ENCODE data around the gene N4BP3.

N4BP3 gene

DNA sequence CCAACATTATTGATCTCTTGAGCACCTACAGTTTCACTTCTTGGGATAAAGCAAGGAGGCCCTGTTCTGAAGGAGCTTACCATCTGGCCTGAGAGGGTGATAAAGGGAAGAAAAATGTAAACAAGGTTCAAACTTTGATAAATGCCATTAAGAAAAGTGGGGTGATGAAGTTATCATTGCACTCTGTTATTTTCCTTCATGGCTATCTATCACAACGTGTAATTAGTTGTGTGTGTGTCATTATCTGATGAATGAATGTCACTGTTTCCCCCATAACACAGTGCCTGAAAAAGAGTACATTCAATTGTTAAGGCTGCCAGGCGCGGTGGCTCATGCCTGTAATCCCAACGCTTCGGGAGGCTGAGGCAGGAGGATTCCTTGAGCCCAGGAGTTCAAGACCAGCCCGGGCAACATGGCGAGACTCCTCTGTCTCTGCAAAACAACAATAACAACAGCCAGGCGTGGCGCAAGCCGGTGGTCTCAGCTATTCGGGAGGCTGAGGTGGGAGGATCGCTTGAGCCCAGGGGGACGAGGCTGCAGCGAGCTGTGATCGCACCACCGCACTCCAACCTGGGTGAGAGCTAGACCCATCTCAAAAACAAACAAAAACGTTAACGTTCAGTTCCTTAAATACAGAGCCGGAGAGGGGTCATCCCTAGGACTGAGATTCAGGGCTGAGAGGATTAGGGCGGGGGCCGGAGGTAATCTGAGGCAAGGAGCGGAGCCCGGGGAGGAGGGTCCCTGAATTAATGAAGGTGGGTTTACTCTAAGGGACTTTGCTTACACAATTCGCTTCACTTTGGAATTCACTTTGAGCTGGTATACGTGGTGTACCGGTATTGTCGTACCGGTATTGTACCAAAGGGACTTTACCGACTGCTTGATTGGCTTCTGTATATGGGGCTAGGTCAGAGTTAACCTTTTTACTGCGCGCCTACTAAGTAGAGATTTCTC lies 39.4 kb downstream of the N4BP3 start:
- no peak for DNase-seq (ENCODE audit: low read depth)
- H3K4me3 ChIP-seq (ENCODE audit: control insufficient read depth, low read depth, low read length), result peak overlapping the region; percentile 68
- TF ChIP-seq, protein P1, sequence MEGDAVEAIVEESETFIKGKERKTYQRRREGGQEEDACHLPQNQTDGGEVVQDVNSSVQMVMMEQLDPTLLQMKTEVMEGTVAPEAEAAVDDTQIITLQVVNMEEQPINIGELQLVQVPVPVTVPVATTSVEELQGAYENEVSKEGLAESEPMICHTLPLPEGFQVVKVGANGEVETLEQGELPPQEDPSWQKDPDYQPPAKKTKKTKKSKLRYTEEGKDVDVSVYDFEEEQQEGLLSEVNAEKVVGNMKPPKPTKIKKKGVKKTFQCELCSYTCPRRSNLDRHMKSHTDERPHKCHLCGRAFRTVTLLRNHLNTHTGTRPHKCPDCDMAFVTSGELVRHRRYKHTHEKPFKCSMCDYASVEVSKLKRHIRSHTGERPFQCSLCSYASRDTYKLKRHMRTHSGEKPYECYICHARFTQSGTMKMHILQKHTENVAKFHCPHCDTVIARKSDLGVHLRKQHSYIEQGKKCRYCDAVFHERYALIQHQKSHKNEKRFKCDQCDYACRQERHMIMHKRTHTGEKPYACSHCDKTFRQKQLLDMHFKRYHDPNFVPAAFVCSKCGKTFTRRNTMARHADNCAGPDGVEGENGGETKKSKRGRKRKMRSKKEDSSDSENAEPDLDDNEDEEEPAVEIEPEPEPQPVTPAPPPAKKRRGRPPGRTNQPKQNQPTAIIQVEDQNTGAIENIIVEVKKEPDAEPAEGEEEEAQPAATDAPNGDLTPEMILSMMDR (IDR thresholded peaks at IDR 0.05; ENCODE audit: control insufficient read depth, insufficient read depth, low read depth, low read length, missing control alignments), result no peak

DNA sequence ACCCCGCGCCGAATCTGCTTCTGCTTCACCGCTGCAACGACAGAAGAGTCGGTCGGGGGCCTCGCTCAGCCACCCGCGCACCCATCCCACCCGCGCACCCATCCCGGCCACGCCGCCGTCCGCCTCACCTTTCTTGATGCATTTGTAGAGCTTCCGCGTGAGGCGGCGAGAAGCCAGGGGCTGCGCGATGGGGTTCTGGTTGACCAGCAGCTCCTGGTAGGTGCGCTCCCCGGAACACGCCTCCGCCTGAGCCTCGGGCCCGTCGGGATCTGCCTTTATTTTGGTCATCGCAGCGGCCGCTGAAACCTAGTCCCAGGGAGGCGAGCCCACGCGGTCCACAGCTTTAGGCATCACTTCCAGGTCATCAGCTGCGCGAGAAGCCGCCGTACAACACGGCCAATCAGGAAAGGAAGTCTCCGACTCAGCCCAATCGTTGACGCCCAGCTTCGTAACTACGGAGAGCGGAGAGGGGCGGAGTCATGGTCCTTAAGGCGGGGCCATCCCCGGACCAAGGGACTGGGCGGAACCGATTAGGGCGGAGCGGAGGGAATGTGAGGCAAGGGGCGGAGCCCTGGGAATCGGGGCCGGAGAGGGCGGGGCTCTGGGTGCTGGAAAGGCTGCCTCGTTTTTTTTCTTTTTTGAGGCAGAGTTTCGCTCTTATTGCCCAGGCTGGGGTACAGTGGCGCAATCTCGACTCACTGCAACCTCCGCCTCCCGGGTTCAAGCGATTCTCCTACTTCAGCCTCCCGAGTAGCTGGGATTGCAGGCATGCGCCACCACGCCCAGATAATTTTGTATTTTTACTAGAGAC lies 40.4 kb downstream of the N4BP3 start, which contains the start of gene NHP2:
Gene NHP2, minus strand, starts transcription at position 356 of the 811 bp plus-strand sequence. Its CDS starts 68 bp downstream, at position 288.
- TF ChIP-seq, protein P1 (IDR thresholded peaks at IDR 0.05; ENCODE audit: control insufficient read depth, insufficient read depth, low read depth, low read length, missing control alignments), result no peak
- DNase-seq (ENCODE audit: low read depth), result peak; percentile 95
- peak within 1 kb of the TSS; percentile 68 for H3K4me3 ChIP-seq (ENCODE audit: control insufficient read depth, low read depth, low read length)

DNA sequence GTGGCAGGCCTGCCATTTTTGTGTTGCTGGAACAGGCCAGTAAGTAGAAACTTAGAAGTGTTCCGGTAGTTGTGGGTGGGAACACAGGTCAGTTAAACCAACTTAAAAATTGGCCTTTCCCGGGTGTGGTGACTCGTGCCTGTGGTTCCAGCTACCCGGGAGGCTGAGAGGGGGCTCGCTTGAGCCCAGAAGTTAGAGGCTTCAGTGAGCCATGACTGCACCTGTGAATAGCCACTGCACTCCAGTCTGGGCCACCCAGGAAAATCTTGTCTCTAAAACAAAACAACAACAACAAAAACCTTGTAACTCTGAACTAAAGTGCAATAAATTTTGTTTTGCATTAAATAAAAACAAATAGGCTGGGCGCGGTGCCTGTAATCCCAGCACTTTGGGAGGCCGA lies 41.7 kb downstream of the N4BP3 start:
- no peak for DNase-seq (ENCODE audit: low read depth)
- TF ChIP-seq, protein P1 (IDR thresholded peaks at IDR 0.05; ENCODE audit: control insufficient read depth, insufficient read depth, low read depth, low read length, missing control alignments), result no peak
- no peak overlapping the region for H3K4me3 ChIP-seq (ENCODE audit: control insufficient read depth, low read depth, low read length)

- H3K4me3 ChIP-seq (ENCODE audit: control insufficient read depth, low read depth, low read length), result no peak overlapping the region
- TF ChIP-seq, protein P1 (IDR thresholded peaks at IDR 0.05; ENCODE audit: control insufficient read depth, insufficient read depth, low read depth, low read length, missing control alignments), result no peak
- DNase-seq (ENCODE audit: low read depth), result no peak
Observed at GRCh38 chr5:178160176-178160575, 46.8 kb downstream of the N4BP3 start.

- TF ChIP-seq, protein P1 (IDR thresholded peaks at IDR 0.05; ENCODE audit: control insufficient read depth, insufficient read depth, low read depth, low read length, missing control alignments), result no peak
- no peak for DNase-seq (ENCODE audit: low read depth)
Observed at GRCh38 chr5:178162481-178162880, 49.1 kb downstream of the N4BP3 start.

More at GRCh38 chr5:178162481-178162880, 49.1 kb downstream of the N4BP3 start:
- H3K4me3 ChIP-seq (ENCODE audit: control insufficient read depth, low read depth, low read length), result no peak overlapping the region
